GM23248 (cell line): ENCODE data around the gene NAP1L5. TPM values are rescaled to one million over a fixed set of nuclear protein-coding genes. Genes with fewer than 3 reads are reported as not detected.

ENCODE experiments used
- DNase-seq: peaks from one replicate; pipeline ENCODE4 v3.0.0-alpha.2; 2015
- H2AFZ ChIP-seq: fragments of 200-600 bp; sonication (generic); 2 replicates; pipeline ENCODE4 v1.6.1; 2016; ENCODE audit warnings: antibody characterized with exemption
- H3F3A ChIP-seq: fragments of 200-600 bp; sonication (generic); 2 replicates; pipeline ENCODE4 v1.6.1; 2016; ENCODE audit warnings: mild to moderate bottlenecking, antibody characterized with exemption, mixed run types; ENCODE audit not compliant: insufficient read depth
- H3K27ac ChIP-seq: fragments of 200-600 bp; sonication (generic); 2 replicates; pipeline ENCODE4 v1.5.1; 2016; ENCODE audit warnings: mild to moderate bottlenecking
- H3K27me3 ChIP-seq: fragments of 200-600 bp; sonication (generic); replicated peaks from 2 replicates; pipeline ENCODE4 v1.6.1; 2016; ENCODE audit warnings: mild to moderate bottlenecking; ENCODE audit not compliant: insufficient read depth
- H3K36me3 ChIP-seq: fragments of 200-600 bp; sonication (generic); 2 replicates; pipeline ENCODE4 v1.6.1; 2016; ENCODE audit warnings: low read depth, mild to moderate bottlenecking
- H3K4me1 ChIP-seq: fragments of 200-600 bp; sonication (generic); 2 replicates; pipeline ENCODE4 v1.6.1; 2016; ENCODE audit warnings: mild to moderate bottlenecking; ENCODE audit not compliant: insufficient read depth
- H3K4me2 ChIP-seq: fragments of 200-600 bp; sonication (generic); one replicate; pipeline ENCODE4 v1.6.1; 2016; ENCODE audit warnings: mild to moderate bottlenecking; ENCODE audit not compliant: unreplicated experiment
- H3K4me3 ChIP-seq: fragments of 200-600 bp; sonication (generic); 2 replicates; pipeline ENCODE4 v1.5.1; 2016; ENCODE audit warnings: mild to moderate bottlenecking
- H3K79me2 ChIP-seq: fragments of 200-600 bp; sonication (generic); 2 replicates; pipeline ENCODE4 v1.6.1; 2016; ENCODE audit warnings: mild to moderate bottlenecking; ENCODE audit not compliant: insufficient read depth
- H3K9ac ChIP-seq: fragments of 200-600 bp; sonication (generic); 2 replicates; pipeline ENCODE4 v1.6.1; 2016; ENCODE audit warnings: mild to moderate bottlenecking
- H3K9me2 ChIP-seq: fragments of 200-600 bp; sonication (generic); 2 replicates; pipeline ENCODE4 v1.6.1; 2016; ENCODE audit warnings: mixed run types, mild to moderate bottlenecking, moderate library complexity; ENCODE audit not compliant: insufficient read depth
- H3K9me3 ChIP-seq: fragments of 200-600 bp; sonication (generic); one replicate; pipeline ENCODE4 v1.6.1; 2017; ENCODE audit warnings: low read depth
- H4K20me1 ChIP-seq: fragments of 200-600 bp; sonication (generic); 2 replicates; pipeline ENCODE4 v1.6.0; 2016; ENCODE audit not compliant: insufficient read depth
- EZH2 ChIP-seq: fragments of 200-600 bp; sonication (generic); IDR thresholded peaks from 2 replicates; pipeline ENCODE4 v1.6.1; 2018; ENCODE audit warnings: antibody characterized with exemption, mild to moderate bottlenecking; ENCODE audit not compliant: insufficient read depth, poor library complexity, severe bottlenecking
- EZH2phosphoT487 ChIP-seq: fragments of 200-600 bp; sonication (generic); IDR thresholded peaks from 2 replicates; pipeline ENCODE4 v1.6.1; 2018; ENCODE audit warnings: antibody characterized with exemption, moderate library complexity, mild to moderate bottlenecking, low read depth; ENCODE audit not compliant: insufficient read depth
- WGBS, 2 experiments: methylation state at CpG; one replicate each; pipeline ENCODE4 v1.1.6; 2015 to 2017; ENCODE audit warnings: low lambda C conversion rate in 2 of 2, low coverage in 1 of 2; ENCODE audit errors: missing lambda C conversion rate in 2 of 2; 5-methylcytosine and 5-hydroxymethylcytosine counted together
- in situ Hi-C: fragments of 300-500 bp; cut with MboI; formaldehyde crosslinking; loops from 2 replicates; pipeline ENCODE4 v1.15.0; 2020
- polyA plus RNA-seq: library from polyadenylated mRNA; unstranded; fragments of >200 nt; fragmentation: Nextera tagmentation; extraction: Ambion mirVana; gene quantifications from 2 replicates; pipeline ENCODE4 v1.2.1, GENCODE V29; 2016
- total RNA-seq: library from RNA; depleted of rRNA; stranded (reverse); fragments of >200 nt; shearing (Covaris generic); gene quantifications from 2 replicates; pipeline ENCODE4 v1.2.3, GENCODE V29; 2014

The NAP1L5 gene
- total and polyA plus RNA-seq, 2 experiments from 2014 or later, result 5.2 to 8.8 TPM

DNA sequence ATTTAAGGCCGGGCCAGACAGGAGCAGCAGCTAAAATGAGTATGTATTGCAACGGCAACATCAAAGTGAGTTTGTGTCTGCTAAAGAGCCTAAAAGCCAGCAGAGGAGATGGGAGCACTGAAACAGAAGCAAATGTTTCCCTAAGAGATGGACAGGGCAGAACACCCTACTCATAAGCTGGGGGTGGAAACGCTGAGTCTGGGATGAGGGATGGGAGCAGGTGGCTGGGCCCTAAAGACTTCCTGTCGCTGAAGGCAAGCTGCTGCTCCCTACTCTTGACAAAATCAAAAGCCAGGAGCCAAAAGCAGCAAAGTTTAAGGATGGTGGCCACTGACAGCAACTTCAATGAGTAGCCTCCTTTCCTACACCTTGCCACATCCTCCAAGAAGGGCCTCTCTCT, 40.6 kb upstream of the NAP1L5 start:
- H3K27ac ChIP-seq, result no peak overlapping the region
- no peaks in the 10 kb centered on the region for H3K79me2 ChIP-seq
- H3K27me3 ChIP-seq, result no peaks in the 10 kb centered on the region
- no peak overlapping the region for H3K9ac ChIP-seq
- WGBS, 2 experiments, result 96 to 97% methylated on average over 4 of the region's 4 CpGs
- H4K20me1 ChIP-seq, result no peaks in the 10 kb centered on the region
- H3K4me1 ChIP-seq, result peaks cover 6% of the 10 kb centered on the region; the same call in 1 of the 2 replicates
- no peaks in the 10 kb centered on the region for H3K9me3 ChIP-seq
- no peak overlapping the region for H2AFZ ChIP-seq
- peaks cover 10% of the 10 kb centered on the region; the same call in 1 of the 2 replicates for H3F3A ChIP-seq
- DNase-seq, result no peak
- in situ Hi-C loops, result no loop called here
- TF ChIP-seq EZH2phosphoT487 (no peak), EZH2 (no peak)
- H3K9me2 ChIP-seq, result no peaks in the 10 kb centered on the region
- H3K36me3 ChIP-seq, result no peaks in the 10 kb centered on the region
- H3K4me3 ChIP-seq, result no peak overlapping the region
- H3K4me2 ChIP-seq, result no peak overlapping the region

DNA sequence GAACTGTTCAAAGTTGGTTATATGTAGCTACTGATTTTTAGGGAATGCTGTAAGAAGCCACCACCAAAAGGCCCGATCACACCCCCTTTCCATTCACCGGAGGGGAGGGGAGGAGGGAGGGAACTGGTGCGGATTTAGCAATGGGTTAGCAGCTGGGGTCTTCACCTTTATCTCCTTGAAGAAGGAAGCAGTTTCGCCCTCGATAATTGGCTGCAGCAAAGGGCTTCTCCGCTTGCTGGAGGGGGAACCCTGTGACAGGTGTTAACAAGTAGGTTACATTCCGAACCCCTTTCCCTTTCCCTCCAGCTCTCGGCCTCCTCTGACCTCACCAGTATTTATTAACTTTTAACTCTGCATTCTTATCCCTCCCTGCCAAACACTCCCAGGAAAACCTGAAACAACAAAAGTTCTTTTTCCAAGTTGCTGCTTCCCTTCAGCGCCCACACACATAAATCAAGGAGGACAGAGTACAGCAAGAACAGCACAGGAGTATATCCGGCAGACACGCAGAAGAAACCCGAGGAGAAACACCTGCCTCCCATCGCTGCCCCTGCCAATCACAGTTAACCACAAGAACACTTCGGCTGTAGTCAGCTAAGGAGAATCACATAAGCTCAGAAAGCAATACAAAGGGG, 39.8 kb upstream of the NAP1L5 start:
- H3K9me2 ChIP-seq, result no peaks in the 10 kb centered on the region
- H3K27ac ChIP-seq, result no peak overlapping the region
- 85 to 91% methylated on average over 13 to 14 of the region's 14 CpGs for WGBS, 2 experiments

GRCh38 chr4:88736264-88736663, 38.6 kb upstream of the NAP1L5 start:
- in situ Hi-C loops, result no loop called here
- Histone ChIP-seq H3K4me1 (peaks cover 6% of the 10 kb centered on the region; the same call in 1 of the 2 replicates), H3K4me3 (no peak overlapping the region), H3K9me2 (no peaks in the 10 kb centered on the region), H3K27me3 (no peaks in the 10 kb centered on the region), H3K4me2 (no peak overlapping the region), H3K36me3 (no peaks in the 10 kb centered on the region), H3K79me2 (no peaks in the 10 kb centered on the region), H4K20me1 (no peaks in the 10 kb centered on the region), H2AFZ (no peak overlapping the region), H3K27ac (no peak overlapping the region), H3K9ac (no peak overlapping the region), H3K9me3 (no peaks in the 10 kb centered on the region), H3F3A (peaks cover 16% of the 10 kb centered on the region; the same call in 1 of the 2 replicates)
- TF ChIP-seq EZH2 (no peak), EZH2phosphoT487 (no peak)
- DNase-seq, result no peak
- WGBS, 2 experiments, result 69 to 81% methylated on average over 3 of the region's 3 CpGs

More for the DNA sequence above, 39.8 kb upstream of the NAP1L5 start:
- Histone ChIP-seq H3K27me3 (no peaks in the 10 kb centered on the region), H4K20me1 (no peaks in the 10 kb centered on the region), H3F3A (peaks cover 13% of the 10 kb centered on the region; the same call in 1 of the 2 replicates), H3K4me2 (no peak overlapping the region), H2AFZ (no peak overlapping the region), H3K4me1 (peaks cover 6% of the 10 kb centered on the region; the same call in 1 of the 2 replicates), H3K79me2 (no peaks in the 10 kb centered on the region), H3K4me3 (no peak overlapping the region), H3K9me3 (no peaks in the 10 kb centered on the region), H3K9ac (no peak overlapping the region), H3K36me3 (no peaks in the 10 kb centered on the region)
- TF ChIP-seq EZH2phosphoT487 (no peak), EZH2 (no peak)
- DNase-seq, result no peak
- in situ Hi-C loops, result no loop called here

- Histone ChIP-seq H3K36me3 (0 out of 2 replicates have a peak, but pooled peaks cover 4% of the 10 kb centered on the region), H3K27me3 (no peaks in the 10 kb centered on the region), H3F3A (peaks cover 16% of the 10 kb centered on the region; the same call in 1 of the 2 replicates), H3K4me2 (no peak overlapping the region), H3K9me2 (no peaks in the 10 kb centered on the region), H3K9ac (no peak overlapping the region), H3K4me3 (no peak overlapping the region), H4K20me1 (no peaks in the 10 kb centered on the region), H3K9me3 (no peaks in the 10 kb centered on the region), H3K4me1 (peaks cover 6% of the 10 kb centered on the region; the same call in 1 of the 2 replicates), H2AFZ (no peak overlapping the region), H3K79me2 (no peaks in the 10 kb centered on the region), H3K27ac (no peak overlapping the region)
- TF ChIP-seq EZH2phosphoT487 (no peak), EZH2 (no peak)
- in situ Hi-C loops, result no loop called here
- DNase-seq, result no peak
- WGBS, 2 experiments, result 97 to 100% methylated on average over 1 of the region's 1 CpG
Observed at GRCh38 chr4:88735564-88735963, 37.9 kb upstream of the NAP1L5 start.
